Type B pancreatic cell (in vitro differentiated cells): ENCODE results near the gene ABHD17B. TPM values are rescaled to one million over a fixed set of nuclear protein-coding genes. Genes with fewer than 3 reads are reported as not detected.

Experiments used
- DNase-seq: peaks from one replicate; pipeline ENCODE4 v3.0.0; 2021; ENCODE audit warnings: mixed read lengths; ENCODE audit not compliant: unreplicated experiment; ENCODE audit errors: extremely low spot score
- H3K27ac Mint-ChIP-seq: 2 replicates; pipeline ENCODE4 v1.8.0; 2021; ENCODE audit warnings: mild to moderate bottlenecking, mixed read lengths
- H3K27me3 Mint-ChIP-seq: 2 replicates; pipeline ENCODE4 v1.8.0; 2021; ENCODE audit warnings: mixed read lengths
- H3K36me3 Mint-ChIP-seq: 2 replicates; pipeline ENCODE4 v1.8.0; 2021; ENCODE audit warnings: mixed read lengths
- H3K4me1 Mint-ChIP-seq: one replicate; pipeline ENCODE4 v1.8.0; 2021; ENCODE audit warnings: mixed read lengths; ENCODE audit not compliant: unreplicated experiment
- H3K4me3 Mint-ChIP-seq: 2 replicates; pipeline ENCODE4 v1.8.0; 2021; ENCODE audit warnings: mild to moderate bottlenecking, mixed read lengths
- H3K9me3 Mint-ChIP-seq: 2 replicates; pipeline ENCODE4 v1.8.0; 2021; ENCODE audit warnings: mixed read lengths
- CTCF ChIP-seq: fragments of 200-600 bp; sonication (generic); conservative IDR thresholded peaks from 2 replicates; pipeline ENCODE4 v1.5.0; 2021; ENCODE audit warnings: antibody characterized with exemption, mild to moderate bottlenecking
- total RNA-seq: library from RNA; stranded (reverse); gene quantifications from 2 replicates; pipeline ENCODE4 v1.2.1, GENCODE V29; 2021; ENCODE audit warnings: low replicate concordance

ABHD17B gene
- total RNA-seq, 1 donor from 2014 or later = 35.7 TPM

DNA sequence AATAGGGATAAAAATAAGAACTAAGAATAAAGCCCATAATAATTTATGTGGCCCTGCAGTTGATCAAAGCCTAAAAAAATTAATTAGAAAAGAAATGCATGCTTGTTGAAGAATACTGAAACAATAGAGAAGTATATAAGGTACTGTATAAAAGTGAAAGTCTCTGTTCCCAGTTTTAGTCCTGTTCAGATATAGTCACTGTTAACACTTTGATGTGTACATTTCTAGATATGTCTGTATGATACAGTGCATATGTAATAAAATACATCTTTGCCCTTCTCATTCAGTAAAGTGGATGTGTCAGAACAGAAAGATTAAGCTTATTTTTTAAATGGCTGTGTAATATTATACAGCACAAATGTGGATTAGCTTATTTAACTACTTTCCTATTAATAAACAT lies 4.5 kb upstream of the ABHD17B start:
- Mint-ChIP-seq H3K9me3 (peaks cover 4% of the 10 kb centered on the region), H3K4me1 (peaks cover 34% of the 10 kb centered on the region), H3K36me3 (peaks cover 15% of the 10 kb centered on the region), H3K4me3 (no peak overlapping the region), H3K27me3 (no peaks in the 10 kb centered on the region), H3K27ac (no peak overlapping the region)
- DNase-seq = no peak
- TF ChIP-seq CTCF = no peak

DNA sequence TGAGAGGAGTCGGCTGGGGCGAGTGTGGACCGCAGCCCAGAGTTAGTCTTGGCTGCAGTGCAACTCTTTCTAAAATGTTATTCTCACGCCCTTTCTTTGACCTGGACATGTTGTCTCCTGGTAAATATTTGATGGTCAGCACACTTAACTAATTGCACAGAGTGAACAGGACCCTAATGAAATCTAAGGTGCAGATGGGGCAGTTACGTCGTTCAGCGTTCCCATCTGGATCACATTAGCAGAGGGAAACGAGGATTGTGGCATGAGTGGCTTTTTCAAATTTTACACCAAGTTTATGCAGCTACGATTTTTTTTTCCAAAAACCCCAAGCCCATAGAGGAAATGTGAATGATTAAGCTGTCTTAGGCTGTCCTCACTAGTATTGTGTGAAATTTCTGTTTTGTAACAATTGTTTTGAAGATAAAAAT lies 929 bp upstream of the ABHD17B start:
- H3K36me3 Mint-ChIP-seq = peaks cover 5% of the 10 kb centered on the region
- peaks cover 37% of the 10 kb centered on the region for H3K4me1 Mint-ChIP-seq
- peak overlapping the region; percentile 96 for H3K27ac Mint-ChIP-seq
- TF ChIP-seq CTCF = no peak
- H3K9me3 Mint-ChIP-seq = no peaks in the 10 kb centered on the region
- H3K4me3 Mint-ChIP-seq = peak overlapping the region; percentile 98
- no peaks in the 10 kb centered on the region for H3K27me3 Mint-ChIP-seq
- no peak for DNase-seq

- peak overlapping the region; percentile 98 for H3K4me3 Mint-ChIP-seq
- H3K27me3 Mint-ChIP-seq = no peaks in the 10 kb centered on the region
- H3K36me3 Mint-ChIP-seq = peaks cover 5% of the 10 kb centered on the region
- H3K27ac Mint-ChIP-seq = peak overlapping the region; percentile 96
- peak; percentile 73 for DNase-seq
- no peaks in the 10 kb centered on the region for H3K9me3 Mint-ChIP-seq
- TF ChIP-seq CTCF = peak; percentile 17
- H3K4me1 Mint-ChIP-seq = peaks cover 36% of the 10 kb centered on the region
Measured at GRCh38 chr9:71910650-71911060, 338 bp downstream of the ABHD17B start.

DNA sequence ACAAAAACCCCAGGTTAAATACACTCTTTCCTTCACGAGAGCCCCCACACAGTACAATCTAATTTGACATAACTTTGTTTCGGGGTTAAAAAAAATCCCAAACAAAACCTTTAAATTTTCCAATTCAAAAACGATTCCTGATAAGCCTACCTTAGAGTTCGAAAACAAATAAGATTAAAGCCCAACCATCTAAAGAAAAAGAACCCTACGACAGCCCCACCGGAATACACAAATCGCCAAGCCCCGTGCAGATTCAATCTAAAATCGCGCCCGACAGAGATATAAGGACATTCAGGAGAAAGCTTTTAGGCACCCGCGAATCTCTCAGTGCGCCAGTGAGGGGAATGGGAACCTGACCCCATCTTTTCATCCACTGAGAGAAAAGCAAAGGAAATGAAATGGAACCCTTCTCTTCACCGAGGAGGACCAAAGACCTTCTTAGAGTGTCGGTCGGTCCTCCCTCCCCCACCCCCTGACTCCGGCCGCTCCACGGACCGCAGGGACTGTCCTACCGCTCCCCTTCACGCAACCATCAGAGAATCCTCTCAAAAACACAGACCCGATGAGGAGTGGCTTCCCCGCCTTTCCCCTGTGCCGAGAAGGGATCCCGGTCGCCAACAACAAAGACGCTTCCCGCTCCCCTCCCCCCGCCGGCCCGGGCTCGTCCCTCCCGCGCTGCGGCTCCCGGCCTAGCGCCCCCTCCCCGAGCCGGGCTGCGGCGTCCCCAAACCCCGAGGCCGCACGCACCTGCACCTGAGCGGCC lies 925 bp downstream of the ABHD17B start:
- TF ChIP-seq CTCF = no peak
- peak; percentile 77 for DNase-seq
- Mint-ChIP-seq H3K9me3 (no peaks in the 10 kb centered on the region), H3K4me1 (peaks cover 36% of the 10 kb centered on the region), H3K27me3 (no peaks in the 10 kb centered on the region), H3K27ac (peak overlapping the region; percentile 79), H3K36me3 (peaks cover 5% of the 10 kb centered on the region), H3K4me3 (peak overlapping the region; percentile 98)

DNA sequence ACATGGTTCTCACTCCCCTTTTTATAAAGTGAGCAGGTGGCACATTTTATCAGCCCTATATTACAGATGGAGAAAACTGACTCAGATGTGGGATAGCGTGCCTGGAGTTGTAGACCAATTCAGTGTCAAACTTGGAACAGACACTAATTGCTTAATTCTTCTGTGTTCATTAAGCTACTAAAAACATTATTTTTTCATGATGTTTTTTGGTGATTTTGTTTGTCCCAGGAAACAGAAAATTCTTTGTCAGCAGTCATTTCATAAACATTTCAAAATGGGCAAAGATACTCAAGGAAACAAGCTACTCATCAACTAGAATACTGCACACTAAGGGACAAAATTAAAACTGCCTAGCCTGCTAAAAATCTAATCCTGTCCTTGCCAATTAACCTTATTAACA lies 2.2 kb downstream of the ABHD17B start:
- TF ChIP-seq CTCF = no peak
- Mint-ChIP-seq H3K27ac (peak overlapping the region; percentile 79), H3K36me3 (peaks cover 9% of the 10 kb centered on the region), H3K4me1 (peaks cover 35% of the 10 kb centered on the region), H3K27me3 (no peaks in the 10 kb centered on the region), H3K4me3 (peak overlapping the region; percentile 98), H3K9me3 (no peaks in the 10 kb centered on the region)
- DNase-seq = no peak
